Epithelial cell of esophagus (primary cell): ENCODE results near the gene CTBP2.

ENCODE experiments used
- DNase-seq: peaks from one replicate; pipeline ENCODE4 v3.0.0; 2010; ENCODE audit warnings: low read depth
- H3K4me3 ChIP-seq: 2 replicates; pipeline ENCODE4 v1.5.1; 2011; ENCODE audit warnings: mild to moderate bottlenecking, low read length, control low read depth
- TF ChIP-seq, protein P1 (sequence below): IDR thresholded peaks from 2 replicates; pipeline ENCODE4 v1.5.1; 2011; ENCODE audit warnings: low read depth, mild to moderate bottlenecking, low read length, control low read depth, inconsistent platforms; ENCODE audit not compliant: insufficient read depth; ENCODE audit errors: missing control alignments

Gene CTBP2

DNA sequence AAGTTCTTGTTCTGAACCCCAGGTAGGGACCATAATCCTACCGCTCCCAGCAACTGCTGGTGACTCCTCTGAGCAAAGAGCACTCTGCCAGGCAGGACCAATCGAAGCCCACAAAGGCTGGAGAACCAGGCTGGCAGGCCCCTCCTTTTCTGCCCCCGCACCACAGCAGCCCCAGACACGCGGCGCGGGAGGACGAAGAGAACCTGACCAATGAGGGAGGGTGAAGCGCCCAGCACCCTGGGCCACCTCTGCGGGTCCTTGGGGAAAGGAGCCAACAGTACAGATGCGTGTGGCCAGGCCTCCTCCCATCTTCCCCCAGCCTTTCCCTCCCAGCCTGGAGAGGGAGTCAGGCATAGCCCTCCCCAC lies 25.9 kb downstream of the CTBP2 start:
- DNase-seq, result no peak
- TF ChIP-seq, protein P1, sequence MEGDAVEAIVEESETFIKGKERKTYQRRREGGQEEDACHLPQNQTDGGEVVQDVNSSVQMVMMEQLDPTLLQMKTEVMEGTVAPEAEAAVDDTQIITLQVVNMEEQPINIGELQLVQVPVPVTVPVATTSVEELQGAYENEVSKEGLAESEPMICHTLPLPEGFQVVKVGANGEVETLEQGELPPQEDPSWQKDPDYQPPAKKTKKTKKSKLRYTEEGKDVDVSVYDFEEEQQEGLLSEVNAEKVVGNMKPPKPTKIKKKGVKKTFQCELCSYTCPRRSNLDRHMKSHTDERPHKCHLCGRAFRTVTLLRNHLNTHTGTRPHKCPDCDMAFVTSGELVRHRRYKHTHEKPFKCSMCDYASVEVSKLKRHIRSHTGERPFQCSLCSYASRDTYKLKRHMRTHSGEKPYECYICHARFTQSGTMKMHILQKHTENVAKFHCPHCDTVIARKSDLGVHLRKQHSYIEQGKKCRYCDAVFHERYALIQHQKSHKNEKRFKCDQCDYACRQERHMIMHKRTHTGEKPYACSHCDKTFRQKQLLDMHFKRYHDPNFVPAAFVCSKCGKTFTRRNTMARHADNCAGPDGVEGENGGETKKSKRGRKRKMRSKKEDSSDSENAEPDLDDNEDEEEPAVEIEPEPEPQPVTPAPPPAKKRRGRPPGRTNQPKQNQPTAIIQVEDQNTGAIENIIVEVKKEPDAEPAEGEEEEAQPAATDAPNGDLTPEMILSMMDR, result no peak
- H3K4me3 ChIP-seq, result no peak overlapping the region

DNA sequence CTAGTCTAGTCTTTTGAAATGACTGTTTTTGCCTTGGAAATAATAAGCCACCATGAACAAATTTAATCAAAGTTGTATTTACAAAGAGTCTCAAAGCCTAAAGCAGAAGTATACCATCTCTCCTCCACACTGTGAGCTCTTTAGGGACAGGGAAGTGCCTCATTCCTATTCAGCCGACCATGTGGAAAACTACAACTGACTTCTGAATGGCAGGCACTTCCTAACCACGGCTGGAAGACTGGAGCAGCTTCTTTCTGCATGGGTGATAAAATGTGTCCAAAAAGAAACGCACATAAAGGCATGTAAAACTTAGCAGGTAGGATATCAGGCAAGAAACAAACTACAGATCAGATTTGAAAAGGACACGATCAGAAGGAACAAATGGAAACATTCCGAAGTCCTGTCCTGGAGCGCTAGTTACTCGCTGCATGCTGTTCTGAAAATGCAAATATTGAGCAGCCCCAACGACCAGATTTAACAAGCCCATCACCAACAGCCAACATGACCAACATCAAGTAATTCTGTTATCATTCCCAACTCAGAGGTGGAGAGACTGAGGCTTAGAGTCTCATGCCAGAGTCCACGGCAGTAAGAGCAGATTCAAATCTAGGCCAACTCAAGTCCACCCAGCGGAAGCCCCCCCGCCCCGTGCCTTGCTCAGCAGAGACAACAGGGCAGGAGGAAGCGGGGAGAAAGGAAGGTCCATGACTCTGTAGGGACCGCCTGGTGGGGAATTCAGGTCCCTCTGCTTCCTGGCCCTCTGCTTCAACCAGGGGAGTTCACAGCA lies 26.5 kb downstream of the CTBP2 start:
- no peak for DNase-seq
- TF ChIP-seq, protein P1, result no peak
- no peak overlapping the region for H3K4me3 ChIP-seq

DNA sequence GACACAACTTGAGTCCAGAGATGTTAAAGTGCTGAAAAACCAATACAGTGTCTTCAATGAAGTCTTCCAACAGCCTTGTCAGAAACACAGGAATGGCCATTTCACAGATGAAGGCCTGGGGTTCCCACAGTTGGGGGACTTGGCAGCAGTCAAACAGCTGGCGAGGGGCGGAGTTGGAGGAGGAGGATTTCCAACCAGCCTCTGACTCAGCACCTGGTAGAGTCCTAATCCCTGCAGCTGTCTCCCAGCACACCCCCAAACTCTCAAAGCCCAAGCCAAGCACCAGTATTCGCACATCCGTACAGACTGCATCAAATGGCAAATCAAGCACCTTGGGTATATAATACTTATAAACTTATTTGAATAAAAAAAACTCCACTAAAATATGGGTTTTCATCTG lies 28.0 kb downstream of the CTBP2 start:
- TF ChIP-seq, protein P1, result no peak
- no peak for DNase-seq
- H3K4me3 ChIP-seq, result no peak overlapping the region

DNA sequence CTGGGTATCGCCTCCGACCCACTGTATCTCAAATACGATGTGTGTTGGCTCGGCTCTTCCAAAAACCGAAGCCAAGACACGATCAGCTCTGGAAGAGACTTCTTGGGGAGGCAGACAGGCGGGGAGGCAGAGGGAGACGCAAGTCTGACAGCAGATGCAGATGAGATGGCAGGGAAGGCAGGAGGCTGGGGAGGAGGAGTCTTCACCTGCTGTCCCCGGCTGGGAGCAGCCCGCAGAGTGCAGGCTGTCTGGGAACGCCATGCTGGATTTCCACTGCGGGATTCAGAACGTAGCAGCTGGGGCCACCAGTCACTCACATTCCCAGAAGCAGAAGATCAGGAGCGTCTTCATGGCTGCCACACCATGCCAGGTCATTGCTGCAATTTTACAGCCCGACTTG lies 29.4 kb downstream of the CTBP2 start:
- DNase-seq, result no peak
- TF ChIP-seq, protein P1, result no peak
- no peak overlapping the region for H3K4me3 ChIP-seq

DNA sequence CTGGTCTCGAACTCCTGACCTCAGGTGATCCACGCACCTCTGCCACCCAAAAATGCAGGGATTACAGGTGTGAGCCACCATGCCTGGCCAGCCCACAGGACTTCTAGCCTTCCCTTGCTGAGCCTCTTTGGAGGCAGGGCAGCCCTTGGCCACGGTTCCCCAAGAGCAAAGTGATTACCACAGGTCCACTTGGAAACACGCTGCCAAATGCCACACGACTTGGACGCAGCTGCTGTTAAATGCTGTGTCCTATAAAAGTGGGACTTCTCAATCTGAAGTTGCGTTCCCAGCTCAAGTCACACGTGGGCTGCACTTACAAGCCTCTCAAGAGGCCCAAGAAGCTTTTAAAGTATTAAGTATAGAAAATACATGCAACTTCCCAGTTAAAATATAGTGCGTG lies 30.1 kb downstream of the CTBP2 start:
- H3K4me3 ChIP-seq, result no peak overlapping the region
- TF ChIP-seq, protein P1, result no peak
- DNase-seq, result no peak

DNA sequence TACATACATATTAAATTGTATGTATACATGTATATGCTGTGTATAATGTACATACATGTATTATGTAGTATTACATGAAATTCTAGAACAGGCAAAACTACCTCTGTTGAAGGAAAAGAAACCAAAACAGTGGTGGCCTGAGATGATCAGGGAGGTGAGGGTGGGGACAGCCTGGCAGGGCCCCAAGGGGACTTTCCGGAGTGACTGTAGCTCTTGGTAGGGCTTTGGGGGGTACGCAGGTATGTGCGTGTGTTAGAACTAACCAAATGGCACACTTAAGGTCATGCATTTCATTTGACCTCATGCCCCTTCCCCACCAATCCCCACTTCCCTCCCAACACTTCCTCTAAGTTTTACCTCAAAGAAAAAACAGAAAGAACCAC lies 31.3 kb downstream of the CTBP2 start:
- no peak for DNase-seq
- TF ChIP-seq, protein P1, result no peak
- H3K4me3 ChIP-seq, result no peak overlapping the region

DNA sequence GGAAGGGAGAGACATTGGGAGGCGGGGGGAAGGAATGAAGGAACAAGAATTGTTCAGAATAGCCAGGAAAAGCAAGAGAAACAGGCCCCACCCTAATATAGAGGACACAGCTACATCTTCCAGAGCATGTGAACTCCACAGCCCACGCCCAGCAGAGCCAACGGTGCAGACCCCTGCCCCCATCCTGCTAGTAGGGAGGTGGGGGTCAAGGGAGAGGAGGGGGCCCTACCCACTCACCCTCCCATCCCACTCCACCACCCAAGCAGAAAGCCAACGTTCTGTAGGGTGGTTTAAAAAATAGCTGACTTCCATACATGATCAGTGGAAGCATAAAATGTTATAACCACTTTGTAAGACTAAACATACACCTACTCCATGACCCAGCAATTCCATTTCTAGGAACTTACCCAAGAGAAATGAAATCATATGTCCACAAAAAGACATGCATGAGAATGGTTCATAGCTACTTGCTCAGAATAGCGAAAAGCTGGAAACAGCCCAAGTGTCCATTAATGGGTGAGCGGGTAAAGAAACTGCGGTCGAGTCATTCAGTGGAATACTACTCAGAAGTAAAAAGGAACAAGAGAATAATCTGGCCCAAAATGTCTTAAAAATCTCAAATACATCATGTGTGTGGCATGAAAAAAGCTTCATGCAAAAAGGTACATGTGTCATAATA lies 31.8 kb downstream of the CTBP2 start:
- H3K4me3 ChIP-seq, result no peak overlapping the region
- no peak for DNase-seq
- TF ChIP-seq, protein P1, result no peak
